Measurements from ENCODE around the gene SETBP1.

GRCh38 chr18:44987371-44987770, 306.7 kb downstream of the SETBP1 start:
- TF ChIP-seq POLR2AphosphoS5 (IDR thresholded peaks at IDR 0.05), result no peak
- TF ChIP-seq POLR2A (IDR thresholded peaks at IDR 0.05), result no peak
- no peak for TF ChIP-seq CTCF (IDR thresholded peaks at IDR 0.05)
